Measurements from ENCODE around the gene VILL. TPM values are rescaled to one million over a fixed set of nuclear protein-coding genes. Genes with fewer than 3 reads are reported as not detected.

Gene VILL
- total RNA-seq, 1 experiment from 2014 or later, result 1.2 TPM

DNA sequence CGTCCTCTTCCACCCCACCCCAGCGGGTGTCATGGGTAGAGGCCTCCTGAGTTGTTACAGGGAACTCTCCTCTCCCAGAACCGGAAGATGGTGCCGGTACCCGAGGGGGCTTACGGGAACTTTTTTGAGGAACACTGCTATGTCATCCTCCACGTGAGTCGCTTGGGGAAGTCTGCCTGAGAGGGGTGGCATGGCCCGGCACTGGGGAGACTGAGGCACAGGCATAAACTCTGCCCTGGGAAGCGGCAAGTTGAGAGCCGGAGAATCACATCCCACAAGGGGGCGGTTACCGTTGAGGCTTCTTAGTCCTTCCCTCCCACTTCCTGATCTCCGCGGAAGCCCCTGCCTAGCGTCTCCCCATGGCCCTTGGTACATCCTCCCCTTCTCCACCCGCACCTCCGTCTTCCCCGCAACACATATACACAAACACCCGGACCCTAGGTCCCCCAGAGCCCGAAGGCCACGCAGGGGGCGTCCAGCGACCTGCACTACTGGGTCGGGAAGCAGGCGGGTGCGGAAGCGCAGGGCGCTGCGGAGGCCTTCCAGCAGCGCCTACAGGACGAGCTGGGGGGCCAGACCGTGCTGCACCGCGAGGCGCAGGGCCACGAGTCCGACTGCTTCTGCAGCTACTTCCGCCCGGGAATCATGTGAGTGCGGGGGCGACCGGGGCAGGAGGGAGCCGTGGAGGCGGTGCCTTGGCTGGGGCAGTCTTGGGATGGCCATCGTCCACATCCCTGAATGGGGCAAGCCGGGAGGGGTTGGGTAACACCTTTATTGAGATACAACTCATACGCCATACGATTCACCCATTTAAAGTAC lies 3.4 kb downstream of the VILL start:
- no peak overlapping the region for H2AFZ ChIP-seq (ENCODE audit: low read depth, low read length, poor library complexity, severe bottlenecking)
- DNase-seq (ENCODE audit: low read depth, low spot score), result no peak
- no peaks in the 10 kb centered on the region for H3K36me3 ChIP-seq (ENCODE audit: control insufficient read depth in 1 of 2, insufficient read depth in 2 of 2, low read length in 2 of 2)
- H3K4me1 ChIP-seq (ENCODE audit: control insufficient read depth in 1 of 2, insufficient read depth in 2 of 2, low read length in 2 of 2), result peaks cover 11 to 40% of the 10 kb centered on the region in 2 experiments
- ATAC-seq, result no peak
- no peaks in the 10 kb centered on the region for H4K20me1 ChIP-seq (ENCODE audit: insufficient read depth)
- no peaks in the 10 kb centered on the region for H3K79me2 ChIP-seq (ENCODE audit: insufficient read depth, low read length)
- no peak overlapping the region for H3K27ac ChIP-seq (ENCODE audit: low read depth, low read length)
- no peak overlapping the region for H3K9ac ChIP-seq (ENCODE audit: low read length)
- H3K4me2 ChIP-seq (ENCODE audit: low read length), result no peak overlapping the region
- no peak overlapping the region for H3K4me3 ChIP-seq (replicated peaks in 1 of 2; ENCODE audit: low read depth in 1 of 2, low read length in 2 of 2)
- H3K9me3 ChIP-seq (ENCODE audit: control insufficient read depth in 1 of 2, insufficient read depth in 1 of 2, low read depth in 1 of 2, low read length in 2 of 2), result no peaks in the 10 kb centered on the region
- RAD21 ChIA-PET (ENCODE audit: low non-redundant PET in 1 of 2, low total read pairs in 2 of 2, uncharacterized antibody in 2 of 2, unreplicated experiment in 2 of 2), result no interaction called here
- no peak for TF ChIP-seq EZH2phosphoT487 (IDR thresholded peaks at IDR 0.05; ENCODE audit: borderline replicate concordance)
- TF ChIP-seq TCF7L2 (IDR thresholded peaks at IDR 0.05; ENCODE audit: borderline replicate concordance, extremely low read depth, insufficient read depth, insufficient read length), result no peak
- TF ChIP-seq EZH2 (IDR thresholded peaks at IDR 0.05), result no peak
- no peak for TF ChIP-seq POLR2AphosphoS5 (IDR thresholded peaks at IDR 0.05; ENCODE audit: low read depth, low read length)
- TF ChIP-seq, protein P1, sequence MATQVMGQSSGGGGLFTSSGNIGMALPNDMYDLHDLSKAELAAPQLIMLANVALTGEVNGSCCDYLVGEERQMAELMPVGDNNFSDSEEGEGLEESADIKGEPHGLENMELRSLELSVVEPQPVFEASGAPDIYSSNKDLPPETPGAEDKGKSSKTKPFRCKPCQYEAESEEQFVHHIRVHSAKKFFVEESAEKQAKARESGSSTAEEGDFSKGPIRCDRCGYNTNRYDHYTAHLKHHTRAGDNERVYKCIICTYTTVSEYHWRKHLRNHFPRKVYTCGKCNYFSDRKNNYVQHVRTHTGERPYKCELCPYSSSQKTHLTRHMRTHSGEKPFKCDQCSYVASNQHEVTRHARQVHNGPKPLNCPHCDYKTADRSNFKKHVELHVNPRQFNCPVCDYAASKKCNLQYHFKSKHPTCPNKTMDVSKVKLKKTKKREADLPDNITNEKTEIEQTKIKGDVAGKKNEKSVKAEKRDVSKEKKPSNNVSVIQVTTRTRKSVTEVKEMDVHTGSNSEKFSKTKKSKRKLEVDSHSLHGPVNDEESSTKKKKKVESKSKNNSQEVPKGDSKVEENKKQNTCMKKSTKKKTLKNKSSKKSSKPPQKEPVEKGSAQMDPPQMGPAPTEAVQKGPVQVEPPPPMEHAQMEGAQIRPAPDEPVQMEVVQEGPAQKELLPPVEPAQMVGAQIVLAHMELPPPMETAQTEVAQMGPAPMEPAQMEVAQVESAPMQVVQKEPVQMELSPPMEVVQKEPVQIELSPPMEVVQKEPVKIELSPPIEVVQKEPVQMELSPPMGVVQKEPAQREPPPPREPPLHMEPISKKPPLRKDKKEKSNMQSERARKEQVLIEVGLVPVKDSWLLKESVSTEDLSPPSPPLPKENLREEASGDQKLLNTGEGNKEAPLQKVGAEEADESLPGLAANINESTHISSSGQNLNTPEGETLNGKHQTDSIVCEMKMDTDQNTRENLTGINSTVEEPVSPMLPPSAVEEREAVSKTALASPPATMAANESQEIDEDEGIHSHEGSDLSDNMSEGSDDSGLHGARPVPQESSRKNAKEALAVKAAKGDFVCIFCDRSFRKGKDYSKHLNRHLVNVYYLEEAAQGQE (IDR thresholded peaks at IDR 0.05; ENCODE audit: low read depth), result no peak
- TF ChIP-seq, protein P2, sequence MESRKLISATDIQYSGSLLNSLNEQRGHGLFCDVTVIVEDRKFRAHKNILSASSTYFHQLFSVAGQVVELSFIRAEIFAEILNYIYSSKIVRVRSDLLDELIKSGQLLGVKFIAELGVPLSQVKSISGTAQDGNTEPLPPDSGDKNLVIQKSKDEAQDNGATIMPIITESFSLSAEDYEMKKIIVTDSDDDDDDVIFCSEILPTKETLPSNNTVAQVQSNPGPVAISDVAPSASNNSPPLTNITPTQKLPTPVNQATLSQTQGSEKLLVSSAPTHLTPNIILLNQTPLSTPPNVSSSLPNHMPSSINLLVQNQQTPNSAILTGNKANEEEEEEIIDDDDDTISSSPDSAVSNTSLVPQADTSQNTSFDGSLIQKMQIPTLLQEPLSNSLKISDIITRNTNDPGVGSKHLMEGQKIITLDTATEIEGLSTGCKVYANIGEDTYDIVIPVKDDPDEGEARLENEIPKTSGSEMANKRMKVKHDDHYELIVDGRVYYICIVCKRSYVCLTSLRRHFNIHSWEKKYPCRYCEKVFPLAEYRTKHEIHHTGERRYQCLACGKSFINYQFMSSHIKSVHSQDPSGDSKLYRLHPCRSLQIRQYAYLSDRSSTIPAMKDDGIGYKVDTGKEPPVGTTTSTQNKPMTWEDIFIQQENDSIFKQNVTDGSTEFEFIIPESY (IDR thresholded peaks at IDR 0.05; ENCODE audit: extremely low read depth, insufficient replicate concordance, low read length), result no peak
- no peak for TF ChIP-seq CEBPB (IDR thresholded peaks at IDR 0.05; ENCODE audit: low read depth)
- TF ChIP-seq ZNF274 (IDR thresholded peaks at IDR 0.05; ENCODE audit: low read depth, low read length), result no peak
- TF ChIP-seq EGR1 (IDR thresholded peaks at IDR 0.05; ENCODE audit: low read depth), result no peak
- TF ChIP-seq YY1 (IDR thresholded peaks at IDR 0.05; ENCODE audit: extremely low read depth, insufficient replicate concordance, low read depth, low read length), result no peak
- no peak for TF ChIP-seq SRF (IDR thresholded peaks at IDR 0.05; ENCODE audit: low read depth)
- no peak for TF ChIP-seq SIN3A (IDR thresholded peaks at IDR 0.05; ENCODE audit: low read depth)
- TF ChIP-seq FOSL1 (IDR thresholded peaks at IDR 0.05; ENCODE audit: low read depth), result no peak
- TF ChIP-seq ZFX (IDR thresholded peaks at IDR 0.05), result no peak
- TF ChIP-seq SP1 (IDR thresholded peaks at IDR 0.05; ENCODE audit: low read depth), result no peak
- no peak for TF ChIP-seq ELF1 (IDR thresholded peaks at IDR 0.05; ENCODE audit: borderline replicate concordance, low read depth)
- TF ChIP-seq, protein P3, sequence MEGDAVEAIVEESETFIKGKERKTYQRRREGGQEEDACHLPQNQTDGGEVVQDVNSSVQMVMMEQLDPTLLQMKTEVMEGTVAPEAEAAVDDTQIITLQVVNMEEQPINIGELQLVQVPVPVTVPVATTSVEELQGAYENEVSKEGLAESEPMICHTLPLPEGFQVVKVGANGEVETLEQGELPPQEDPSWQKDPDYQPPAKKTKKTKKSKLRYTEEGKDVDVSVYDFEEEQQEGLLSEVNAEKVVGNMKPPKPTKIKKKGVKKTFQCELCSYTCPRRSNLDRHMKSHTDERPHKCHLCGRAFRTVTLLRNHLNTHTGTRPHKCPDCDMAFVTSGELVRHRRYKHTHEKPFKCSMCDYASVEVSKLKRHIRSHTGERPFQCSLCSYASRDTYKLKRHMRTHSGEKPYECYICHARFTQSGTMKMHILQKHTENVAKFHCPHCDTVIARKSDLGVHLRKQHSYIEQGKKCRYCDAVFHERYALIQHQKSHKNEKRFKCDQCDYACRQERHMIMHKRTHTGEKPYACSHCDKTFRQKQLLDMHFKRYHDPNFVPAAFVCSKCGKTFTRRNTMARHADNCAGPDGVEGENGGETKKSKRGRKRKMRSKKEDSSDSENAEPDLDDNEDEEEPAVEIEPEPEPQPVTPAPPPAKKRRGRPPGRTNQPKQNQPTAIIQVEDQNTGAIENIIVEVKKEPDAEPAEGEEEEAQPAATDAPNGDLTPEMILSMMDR (IDR thresholded peaks at IDR 0.05 in 2 of 3, conservative IDR thresholded peaks at IDR 0.05 in 1 of 3; ENCODE audit: borderline replicate concordance in 1 of 3, insufficient read depth in 1 of 3, low read depth in 2 of 3, low read length in 2 of 3), result no peak
- no peak for TF ChIP-seq POLR2A (IDR thresholded peaks at IDR 0.05; ENCODE audit: borderline replicate concordance, extremely low read depth, insufficient read depth, insufficient read length)
- TF ChIP-seq, protein P4, sequence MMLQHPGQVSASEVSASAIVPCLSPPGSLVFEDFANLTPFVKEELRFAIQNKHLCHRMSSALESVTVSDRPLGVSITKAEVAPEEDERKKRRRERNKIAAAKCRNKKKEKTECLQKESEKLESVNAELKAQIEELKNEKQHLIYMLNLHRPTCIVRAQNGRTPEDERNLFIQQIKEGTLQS (IDR thresholded peaks at IDR 0.05), result no peak
- TF ChIP-seq CBX3 (IDR thresholded peaks at IDR 0.05; ENCODE audit: low read depth), result no peak
- H3K9me2 ChIP-seq (ENCODE audit: insufficient read depth), result no peaks in the 10 kb centered on the region
- BruUV-seq (replicated peaks), result no TSS peak
- intact Hi-C loops (cut with micrococcal nuclease), result no loop called here
- POLR2A ChIA-PET, result no interaction called here
- H3K27me3 ChIP-seq (ENCODE audit: insufficient read depth, low read length), result no peaks in the 10 kb centered on the region
- CTCF ChIA-PET, result interaction anchor here (1.2 kb wide), 1 partner anchor 19 kb away, joined by 4 read pairs; no protein-coding TSS in a partner anchor
